ENCODE data around the gene ELAC2. TPM values are rescaled to one million over a fixed set of nuclear protein-coding genes. Genes with fewer than 3 reads are reported as not detected.

Gene ELAC2
- total RNA-seq, 1 donor, result 41.6 TPM

DNA sequence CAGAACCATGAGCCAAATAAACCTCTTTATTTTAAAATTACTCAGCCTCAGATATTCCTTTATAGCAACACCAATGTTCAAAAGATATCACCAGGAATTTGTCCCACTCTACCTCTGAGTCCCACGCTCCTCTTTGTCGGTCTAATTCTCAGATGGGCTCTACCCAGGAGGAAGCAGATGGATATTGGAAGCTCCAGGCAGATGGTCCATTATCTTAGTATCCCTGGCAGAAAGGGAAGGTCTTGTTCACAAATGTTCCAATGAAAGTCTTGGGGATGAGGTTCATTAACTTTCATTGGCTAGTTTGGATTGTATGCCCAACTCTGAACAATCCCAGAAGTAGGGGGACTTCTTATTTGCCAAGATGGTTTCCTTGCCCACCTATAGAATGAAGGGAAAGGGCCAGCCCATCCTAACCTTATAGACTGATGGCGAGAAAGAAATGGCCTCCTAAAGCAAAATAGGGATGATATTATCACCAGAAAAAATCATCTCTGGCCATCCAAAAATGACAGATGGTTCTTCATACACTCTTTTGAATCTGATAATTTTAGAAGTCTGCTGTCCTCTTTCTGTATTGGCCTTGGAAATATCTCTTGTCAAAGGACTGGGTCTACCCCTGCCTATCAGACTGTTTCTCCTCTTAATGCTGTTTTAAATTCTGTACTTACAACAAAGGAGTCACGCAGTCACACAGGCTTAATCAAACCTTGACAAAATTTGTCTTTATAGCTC lies 21.3 kb upstream of the ELAC2 start:
- Histone ChIP-seq H3K4me2 (ENCODE audit: insufficient read depth, low read length) (no peak overlapping the region), H3K79me2 (ENCODE audit: insufficient read depth, low read length) (no peaks in the 10 kb centered on the region), H3K27ac (ENCODE audit: low read depth, low read length) (no peak overlapping the region), H2AFZ (ENCODE audit: low read length) (no peak overlapping the region), H3K4me3 (ENCODE audit: insufficient read depth, low read length) (no peak overlapping the region), H3K4me1 (ENCODE audit: insufficient read depth, low read length) (no peaks in the 10 kb centered on the region), H4K20me1 (ENCODE audit: insufficient read depth, low read length) (no peaks in the 10 kb centered on the region), H3K9me3 (ENCODE audit: low read depth, low read length) (no peaks in the 10 kb centered on the region), H3K36me3 (ENCODE audit: insufficient read depth, low read length) (no peaks in the 10 kb centered on the region), H3K27me3 (ENCODE audit: insufficient read depth, low read length) (peaks cover 5% of the 10 kb centered on the region)
- TF ChIP-seq, protein P1, sequence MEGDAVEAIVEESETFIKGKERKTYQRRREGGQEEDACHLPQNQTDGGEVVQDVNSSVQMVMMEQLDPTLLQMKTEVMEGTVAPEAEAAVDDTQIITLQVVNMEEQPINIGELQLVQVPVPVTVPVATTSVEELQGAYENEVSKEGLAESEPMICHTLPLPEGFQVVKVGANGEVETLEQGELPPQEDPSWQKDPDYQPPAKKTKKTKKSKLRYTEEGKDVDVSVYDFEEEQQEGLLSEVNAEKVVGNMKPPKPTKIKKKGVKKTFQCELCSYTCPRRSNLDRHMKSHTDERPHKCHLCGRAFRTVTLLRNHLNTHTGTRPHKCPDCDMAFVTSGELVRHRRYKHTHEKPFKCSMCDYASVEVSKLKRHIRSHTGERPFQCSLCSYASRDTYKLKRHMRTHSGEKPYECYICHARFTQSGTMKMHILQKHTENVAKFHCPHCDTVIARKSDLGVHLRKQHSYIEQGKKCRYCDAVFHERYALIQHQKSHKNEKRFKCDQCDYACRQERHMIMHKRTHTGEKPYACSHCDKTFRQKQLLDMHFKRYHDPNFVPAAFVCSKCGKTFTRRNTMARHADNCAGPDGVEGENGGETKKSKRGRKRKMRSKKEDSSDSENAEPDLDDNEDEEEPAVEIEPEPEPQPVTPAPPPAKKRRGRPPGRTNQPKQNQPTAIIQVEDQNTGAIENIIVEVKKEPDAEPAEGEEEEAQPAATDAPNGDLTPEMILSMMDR (IDR thresholded peaks at IDR 0.05; ENCODE audit: extremely low read depth, low read depth, low read length), result no peak
- DNase-seq (ENCODE audit: insufficient read length, low spot score, missing footprints), result no peak

DNA sequence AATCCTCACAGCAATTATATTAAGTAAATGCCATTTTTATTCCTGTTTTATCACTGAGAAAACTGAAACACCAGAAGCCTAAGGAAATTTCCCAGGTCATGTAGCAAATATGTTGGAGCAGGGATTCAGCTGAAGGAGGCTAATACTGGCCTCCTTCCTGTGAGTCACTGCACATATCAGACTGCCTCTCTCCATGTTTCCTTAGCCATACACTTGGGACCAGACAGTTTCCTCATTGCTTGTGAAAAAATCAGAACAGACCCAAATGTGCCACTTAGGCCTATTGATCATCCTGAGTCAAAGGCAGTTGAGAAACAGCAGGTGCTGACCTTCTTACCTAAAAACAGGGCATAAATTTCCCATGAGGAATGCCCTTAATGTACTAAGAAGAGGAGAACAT lies 18.9 kb upstream of the ELAC2 start:
- Histone ChIP-seq H4K20me1 (ENCODE audit: insufficient read depth, low read length) (no peaks in the 10 kb centered on the region), H3K9me3 (ENCODE audit: low read depth, low read length) (no peaks in the 10 kb centered on the region), H3K79me2 (ENCODE audit: insufficient read depth, low read length) (no peaks in the 10 kb centered on the region), H3K36me3 (ENCODE audit: insufficient read depth, low read length) (no peaks in the 10 kb centered on the region), H3K4me3 (ENCODE audit: insufficient read depth, low read length) (no peak overlapping the region), H3K4me2 (ENCODE audit: insufficient read depth, low read length) (no peak overlapping the region), H3K27me3 (ENCODE audit: insufficient read depth, low read length) (peaks cover 5% of the 10 kb centered on the region), H3K4me1 (ENCODE audit: insufficient read depth, low read length) (no peaks in the 10 kb centered on the region), H3K27ac (ENCODE audit: low read depth, low read length) (no peak overlapping the region), H2AFZ (ENCODE audit: low read length) (no peak overlapping the region)
- DNase-seq (ENCODE audit: insufficient read length, low spot score, missing footprints), result no peak
- TF ChIP-seq, protein P1 (IDR thresholded peaks at IDR 0.05; ENCODE audit: extremely low read depth, low read depth, low read length), result no peak

DNA sequence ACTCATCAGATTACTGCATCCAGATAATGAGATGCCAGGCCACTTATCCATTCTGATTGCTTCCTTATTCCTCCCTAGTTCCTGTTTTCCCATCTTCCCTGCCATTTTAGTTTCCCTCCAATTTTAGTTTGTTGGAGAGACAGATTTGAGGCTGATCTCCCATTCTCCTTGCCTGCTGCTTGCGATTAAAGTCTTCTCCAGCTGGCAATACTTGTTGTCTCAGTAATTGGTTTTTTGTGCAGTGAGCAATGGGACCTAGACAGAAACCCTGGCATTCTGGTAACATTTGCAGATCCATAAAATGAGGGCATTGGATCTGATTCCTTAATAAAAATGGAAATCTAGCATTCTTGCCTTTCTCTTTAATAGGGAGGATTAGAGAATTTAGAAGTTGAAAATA lies 17.6 kb upstream of the ELAC2 start:
- H3K4me2 ChIP-seq (ENCODE audit: insufficient read depth, low read length), result no peak overlapping the region
- no peaks in the 10 kb centered on the region for H3K9me3 ChIP-seq (ENCODE audit: low read depth, low read length)
- H3K4me3 ChIP-seq (ENCODE audit: insufficient read depth, low read length), result no peak overlapping the region
- H4K20me1 ChIP-seq (ENCODE audit: insufficient read depth, low read length), result no peaks in the 10 kb centered on the region
- no peak overlapping the region for H3K27ac ChIP-seq (ENCODE audit: low read depth, low read length)
- H3K27me3 ChIP-seq (ENCODE audit: insufficient read depth, low read length), result no peaks in the 10 kb centered on the region
- TF ChIP-seq, protein P1 (IDR thresholded peaks at IDR 0.05; ENCODE audit: extremely low read depth, low read depth, low read length), result no peak
- no peaks in the 10 kb centered on the region for H3K79me2 ChIP-seq (ENCODE audit: insufficient read depth, low read length)
- H2AFZ ChIP-seq (ENCODE audit: low read length), result no peak overlapping the region
- no peaks in the 10 kb centered on the region for H3K4me1 ChIP-seq (ENCODE audit: insufficient read depth, low read length)
- no peak for DNase-seq (ENCODE audit: insufficient read length, low spot score, missing footprints)
- H3K36me3 ChIP-seq (ENCODE audit: insufficient read depth, low read length), result no peaks in the 10 kb centered on the region

DNA sequence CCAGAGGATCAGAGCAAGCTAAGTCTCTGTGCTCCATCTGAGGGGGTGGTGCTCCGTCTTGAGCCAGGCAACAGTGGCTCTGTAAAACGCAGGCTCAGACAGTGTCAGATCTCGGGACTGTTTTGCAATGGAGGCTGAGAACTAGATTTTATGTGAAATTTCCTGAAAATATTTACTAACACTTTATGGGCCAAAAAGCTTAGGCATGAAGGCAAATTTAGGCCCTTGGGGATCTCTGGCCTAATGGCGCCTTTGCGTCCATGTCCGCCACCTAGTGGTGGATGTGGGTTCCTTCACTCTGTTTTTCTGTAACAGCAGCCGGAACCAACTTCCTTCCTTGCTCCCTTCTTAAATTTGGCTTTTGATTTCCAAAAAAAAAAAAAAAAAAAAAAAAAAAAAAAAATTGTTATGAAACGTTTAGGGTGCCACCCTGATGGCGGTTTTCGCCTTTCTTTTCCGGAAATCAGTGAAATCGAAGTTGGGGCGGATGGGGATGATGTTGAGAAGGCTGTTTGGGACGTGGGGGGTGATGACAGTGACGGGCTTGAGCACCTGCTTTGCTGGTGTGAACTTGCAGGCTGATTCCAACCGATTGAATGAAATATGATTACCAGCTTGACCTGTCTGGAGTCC lies 14.0 kb upstream of the ELAC2 start:
- no peak for DNase-seq (ENCODE audit: insufficient read length, low spot score, missing footprints)

More for the DNA sequence above, 14.0 kb upstream of the ELAC2 start:
- Histone ChIP-seq H3K4me2 (ENCODE audit: insufficient read depth, low read length) (no peak overlapping the region), H3K4me3 (ENCODE audit: insufficient read depth, low read length) (no peak overlapping the region), H3K27me3 (ENCODE audit: insufficient read depth, low read length) (no peaks in the 10 kb centered on the region), H3K4me1 (ENCODE audit: insufficient read depth, low read length) (no peaks in the 10 kb centered on the region), H3K9me3 (ENCODE audit: low read depth, low read length) (no peaks in the 10 kb centered on the region), H3K36me3 (ENCODE audit: insufficient read depth, low read length) (no peaks in the 10 kb centered on the region), H3K79me2 (ENCODE audit: insufficient read depth, low read length) (no peaks in the 10 kb centered on the region), H4K20me1 (ENCODE audit: insufficient read depth, low read length) (no peaks in the 10 kb centered on the region), H3K27ac (ENCODE audit: low read depth, low read length) (no peak overlapping the region), H2AFZ (ENCODE audit: low read length) (peak overlapping the region; percentile 81)
- TF ChIP-seq, protein P1 (IDR thresholded peaks at IDR 0.05; ENCODE audit: extremely low read depth, low read depth, low read length), result peak; percentile 92

Data from osteoblast (primary cell).